CD4-positive, alpha-beta T cell treated with Interleukin-4 for 1 hour (primary cell): ENCODE data around the gene ZFTA.
A peak's percentile ranks its signal among the peaks of the same experiment; 100 is the strongest.
"Not testable (repeated sequence)": the region's sequence is repeated elsewhere in the genome, so short reads cannot be mapped to it uniquely, and the experiment has no call there.

ENCODE experiments used
- DNase-seq, 2 donors: peaks; one replicate each; pipeline ENCODE4 v3.0.0-alpha.2; 2020 to 2022

The ZFTA gene

GRCh38 chr11:63771741-63772318 lies 3.3 kb upstream of the ZFTA start:
- not testable (repeated sequence) for DNase-seq

GRCh38 chr11:63770763-63771162 lies 2.2 kb upstream of the ZFTA start:
- DNase-seq: no peak

GRCh38 chr11:63769714-63770455 lies 1.3 kb upstream of the ZFTA start:
- no peak for DNase-seq

GRCh38 chr11:63769042-63769713 lies 603 bp upstream of the ZFTA start:
- DNase-seq: peak in 1 of 2 donors; percentile 26

- DNase-seq: peak; percentile 29 to 52
Measured at GRCh38 chr11:63767565-63768236, 874 bp downstream of the ZFTA start.

GRCh38 chr11:63767267-63767564 lies 1.4 kb downstream of the ZFTA start:
- no peak for DNase-seq

- no peak for DNase-seq
Measured at GRCh38 chr11:63766531-63767235, 1.9 kb downstream of the ZFTA start.

- no peak for DNase-seq
Measured at GRCh38 chr11:63765688-63766241, 2.8 kb downstream of the ZFTA start.

GRCh38 chr11:63764679-63765647 lies 3.6 kb downstream of the ZFTA start:
- DNase-seq: no peak

- no peak for DNase-seq
Measured at GRCh38 chr11:63764340-63764678, 4.3 kb downstream of the ZFTA start.

- no peak for DNase-seq
Measured at GRCh38 chr11:63763496-63764339, 4.9 kb downstream of the ZFTA start.

GRCh38 chr11:63762654-63763495 lies 5.7 kb downstream of the ZFTA start:
- DNase-seq: no peak

GRCh38 chr11:63761931-63762653 lies 6.5 kb downstream of the ZFTA start:
- no peak for DNase-seq

- no peak for DNase-seq
Measured at GRCh38 chr11:63761188-63761587, 7.4 kb downstream of the ZFTA start.

- DNase-seq: no peak
Measured at GRCh38 chr11:63760487-63761079, 8.0 kb downstream of the ZFTA start.

- DNase-seq: no peak
Measured at GRCh38 chr11:63756919-63757761, 11.4 kb downstream of the ZFTA start.

GRCh38 chr11:63749624-63750023 lies 19.0 kb downstream of the ZFTA start:
- no peak for DNase-seq

GRCh38 chr11:63747011-63747410 lies 21.6 kb downstream of the ZFTA start:
- DNase-seq: no peak
